Astrocyte of the hippocampus (primary cell): ENCODE measurements around the gene VASN.

Source experiments
- DNase-seq: peaks from one replicate; pipeline ENCODE4 v3.0.0; 2011; ENCODE audit warnings: low read depth, low spot score

VASN gene

GRCh38 chr16:4403133-4403949 lies 31.7 kb downstream of the VASN start:
- DNase-seq, result no peak

- peak; percentile 70 for DNase-seq
Observed at GRCh38 chr16:4404247-4404966, 32.8 kb downstream of the VASN start.

GRCh38 chr16:4404967-4405696 lies 33.5 kb downstream of the VASN start:
- DNase-seq, result no peak

GRCh38 chr16:4407543-4408322 lies 36.1 kb downstream of the VASN start:
- no peak for DNase-seq

- DNase-seq, result no peak
Observed at GRCh38 chr16:4408323-4408690, 36.7 kb downstream of the VASN start.

- no peak for DNase-seq
Observed at GRCh38 chr16:4409081-4409932, 37.7 kb downstream of the VASN start.

- DNase-seq, result peak; percentile 91
Observed at GRCh38 chr16:4410335-4411075, 38.9 kb downstream of the VASN start.

- no peak for DNase-seq
Observed at GRCh38 chr16:4411684-4412083, 40.0 kb downstream of the VASN start.

- DNase-seq, result no peak
Observed at GRCh38 chr16:4412159-4412558, 40.5 kb downstream of the VASN start.

GRCh38 chr16:4412854-4413253 lies 41.2 kb downstream of the VASN start:
- no peak for DNase-seq

- no peak for DNase-seq
Observed at GRCh38 chr16:4414187-4414917, 42.7 kb downstream of the VASN start.

GRCh38 chr16:4415538-4416199 lies 44.0 kb downstream of the VASN start:
- peak; percentile 54 for DNase-seq

- peak; percentile 96 for DNase-seq
Observed at GRCh38 chr16:4416200-4417032, 44.8 kb downstream of the VASN start, which contains the start of gene CORO7. Gene CORO7 (minus strand): TSS chr16:4416596. CDS start chr16:4416518, 78 bp downstream.

GRCh38 chr16:4419402-4419959 lies 47.8 kb downstream of the VASN start:
- no peak for DNase-seq

- DNase-seq, result no peak
Observed at GRCh38 chr16:4420505-4421105, 49.0 kb downstream of the VASN start.

GRCh38 chr16:4425378-4426020 lies 53.9 kb downstream of the VASN start, which contains the start of gene DNAJA3:
Gene DNAJA3 (plus strand): TSS chr16:4425868. CDS start chr16:4425882, 14 bp downstream.
- DNase-seq, result peak; percentile 97
